CD4-positive, alpha-beta T cell (primary cell): ENCODE results near the gene BIRC6. TPM values are rescaled to one million over a fixed set of nuclear protein-coding genes. Genes with fewer than 3 reads are reported as not detected.

Experiments used
- ATAC-seq: fragments of 200-7000 bp; cut with Tn5 transposase; one replicate; pipeline ENCODE4 v1.10.0; 2022; ENCODE audit warnings: mild to moderate bottlenecking; ENCODE audit not compliant: poor library complexity
- CTCF ChIA-PET: fragments of 350-600 bp; sonication (Branson Sonifier 250); formaldehyde crosslinking; loops from one replicate; lab custom pipeline; 2021; ENCODE audit warnings: antibody characterized with exemption, inconsistent platforms; lab: Charles Lee
- POLR2A ChIA-PET: fragments of 350-600 bp; sonication (Branson Sonifier 250); formaldehyde crosslinking; loops from one replicate; lab custom pipeline; 2021; ENCODE audit warnings: antibody characterized with exemption, inconsistent platforms; lab: Charles Lee
- DNase-seq, 14 experiments: peaks; one replicate each; pipeline ENCODE4 v3.0.0-alpha.2; 2013 to 2020; ENCODE audit warnings: mixed read lengths in 2 of 14
- H3K27ac ChIP-seq, 2 donors: one replicate each; pipeline versions ENCODE4 v1.5.1 to v1.7.0; 2013; ENCODE audit warnings: low read length in 2 of 2, low read depth in 1 of 2, mild to moderate bottlenecking in 1 of 2
- H3K27me3 ChIP-seq, 2 experiments: 1 replicate in 1 of 2; 2 replicates in 1 of 2; pipeline versions ENCODE4 v1.6.1 to v1.7.0; 2013; ENCODE audit warnings: low read length in 2 of 2, control low read depth in 1 of 2, mild to moderate bottlenecking in 1 of 2, moderate library complexity in 1 of 2; ENCODE audit not compliant: insufficient read depth in 2 of 2, control insufficient read depth in 1 of 2
- H3K36me3 ChIP-seq: one replicate; pipeline ENCODE4 v1.6.1; 2013; ENCODE audit warnings: low read length, control low read depth; ENCODE audit not compliant: insufficient read depth
- H3K4me1 ChIP-seq: one replicate; pipeline ENCODE4 v1.6.1; 2013; ENCODE audit warnings: low read length, control low read depth; ENCODE audit not compliant: insufficient read depth
- H3K4me3 ChIP-seq: one replicate; pipeline ENCODE4 v1.5.1; 2013; ENCODE audit warnings: mild to moderate bottlenecking, low read length, moderate library complexity
- H3K9me3 ChIP-seq, 2 experiments: 1 replicate in 1 of 2; 2 replicates in 1 of 2; pipeline versions ENCODE4 v1.6.1 to v1.7.0; 2013; ENCODE audit warnings: low read length in 2 of 2, mild to moderate bottlenecking in 2 of 2, control low read depth in 1 of 2, moderate library complexity in 1 of 2; ENCODE audit not compliant: control insufficient read depth in 1 of 2, insufficient read depth in 1 of 2
- H3K27ac Mint-ChIP-seq: one replicate; pipeline ENCODE4 v1.8.0; 2020; ENCODE audit warnings: mixed read lengths
- H3K27me3 Mint-ChIP-seq: one replicate; pipeline ENCODE4 v1.8.0; 2021; ENCODE audit warnings: mixed read lengths
- H3K36me3 Mint-ChIP-seq: one replicate; pipeline ENCODE4 v1.8.0; 2021; ENCODE audit warnings: low read depth, mixed read lengths
- H3K4me1 Mint-ChIP-seq: one replicate; pipeline ENCODE4 v1.8.0; 2021; ENCODE audit warnings: low read depth, mixed read lengths
- H3K4me3 Mint-ChIP-seq: one replicate; pipeline ENCODE4 v1.8.0; 2020; ENCODE audit warnings: mild to moderate bottlenecking, mixed read lengths
- H3K9me3 Mint-ChIP-seq: one replicate; pipeline ENCODE4 v1.8.0; 2020; ENCODE audit warnings: mixed read lengths
- intact Hi-C, 2 experiments: fragments of 100-400 bp; cut with DNase I in 1 of 2; cut with micrococcal nuclease in 1 of 2; formaldehyde crosslinking; loops; one replicate each; pipeline versions ENCODE4 v1.15.1 to v1.9.0; 2023 to 2025; cut with DNase I, micrococcal nuclease
- total RNA-seq, 174 experiments: library from RNA in 2 of 174; stranded (reverse) in 2 of 174; gene quantifications; one replicate each; pipeline ENCODE4 v1.2.3 and lab custom pipeline; 2021 to 2026
- TF ChIP-seq, protein P1 (sequence below): fragments of 200-600 bp; IDR thresholded peaks from one replicate; pipeline ENCODE4 v1.8.0; 2022; ENCODE audit warnings: antibody characterized with exemption, mild to moderate bottlenecking

Gene BIRC6
- total RNA-seq, 2 experiments from 2014 or later = 110 to 113 TPM

DNA sequence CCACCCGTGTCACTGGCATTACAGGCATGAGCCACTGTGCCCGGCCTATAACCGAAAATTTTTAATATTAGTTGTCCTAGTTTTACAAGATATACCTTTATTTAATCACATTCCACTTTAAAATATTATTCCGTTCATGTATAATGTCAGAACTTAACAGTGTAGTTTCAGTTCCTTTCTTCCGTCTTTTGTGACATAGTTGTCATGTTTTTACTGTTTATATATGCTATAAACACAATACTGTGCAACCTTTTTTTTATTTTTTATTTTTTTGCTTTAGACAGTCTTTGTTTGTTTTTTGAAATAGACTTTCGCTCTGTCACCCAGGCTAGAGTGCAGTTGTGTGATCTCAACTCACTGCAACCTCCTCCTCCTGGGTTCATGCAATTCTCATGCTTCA, 141.5 kb downstream of the BIRC6 start:
- no peak overlapping the region for H3K27ac ChIP-seq
- ATAC-seq (no peak), DNase-seq (no peak)
- H3K36me3 ChIP-seq = peaks cover 60% of the 10 kb centered on the region
- H3K36me3 Mint-ChIP-seq = peaks cover 87% of the 10 kb centered on the region
- no peak overlapping the region for H3K4me3 ChIP-seq
- H3K4me3 Mint-ChIP-seq = no peak overlapping the region
- H3K9me3 ChIP-seq = no peaks in the 10 kb centered on the region
- no peaks in the 10 kb centered on the region for H3K27me3 Mint-ChIP-seq
- POLR2A ChIA-PET = no interaction called here
- H3K9me3 Mint-ChIP-seq = no peaks in the 10 kb centered on the region
- H3K4me1 Mint-ChIP-seq = no peaks in the 10 kb centered on the region
- no peaks in the 10 kb centered on the region for H3K4me1 ChIP-seq
- H3K27me3 ChIP-seq = no peaks in the 10 kb centered on the region
- H3K27ac Mint-ChIP-seq = no peak overlapping the region
- intact Hi-C loops = no loop called here
- TF ChIP-seq, protein P1, sequence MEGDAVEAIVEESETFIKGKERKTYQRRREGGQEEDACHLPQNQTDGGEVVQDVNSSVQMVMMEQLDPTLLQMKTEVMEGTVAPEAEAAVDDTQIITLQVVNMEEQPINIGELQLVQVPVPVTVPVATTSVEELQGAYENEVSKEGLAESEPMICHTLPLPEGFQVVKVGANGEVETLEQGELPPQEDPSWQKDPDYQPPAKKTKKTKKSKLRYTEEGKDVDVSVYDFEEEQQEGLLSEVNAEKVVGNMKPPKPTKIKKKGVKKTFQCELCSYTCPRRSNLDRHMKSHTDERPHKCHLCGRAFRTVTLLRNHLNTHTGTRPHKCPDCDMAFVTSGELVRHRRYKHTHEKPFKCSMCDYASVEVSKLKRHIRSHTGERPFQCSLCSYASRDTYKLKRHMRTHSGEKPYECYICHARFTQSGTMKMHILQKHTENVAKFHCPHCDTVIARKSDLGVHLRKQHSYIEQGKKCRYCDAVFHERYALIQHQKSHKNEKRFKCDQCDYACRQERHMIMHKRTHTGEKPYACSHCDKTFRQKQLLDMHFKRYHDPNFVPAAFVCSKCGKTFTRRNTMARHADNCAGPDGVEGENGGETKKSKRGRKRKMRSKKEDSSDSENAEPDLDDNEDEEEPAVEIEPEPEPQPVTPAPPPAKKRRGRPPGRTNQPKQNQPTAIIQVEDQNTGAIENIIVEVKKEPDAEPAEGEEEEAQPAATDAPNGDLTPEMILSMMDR = no peak
- CTCF ChIA-PET = no interaction called here

DNA sequence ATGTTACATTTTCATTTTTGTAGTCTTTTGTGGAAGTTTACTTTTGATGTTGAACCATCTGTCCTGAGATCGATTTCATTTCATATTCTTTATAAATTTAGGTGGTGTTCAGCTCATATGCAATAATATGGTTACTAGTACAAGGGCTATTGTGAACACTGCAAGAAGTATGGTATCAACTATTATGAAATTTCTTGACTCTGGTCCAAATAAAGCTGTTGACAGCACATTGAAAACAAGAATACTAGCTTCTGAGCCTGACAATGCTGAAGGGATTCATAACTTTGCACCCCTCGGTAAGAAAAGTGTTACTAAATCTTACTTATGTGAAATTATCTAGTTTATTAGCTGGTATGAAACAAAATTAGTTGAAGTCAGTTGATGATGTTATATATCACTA, 146.1 kb downstream of the BIRC6 start:
- no peak overlapping the region for H3K4me3 Mint-ChIP-seq
- H3K4me1 Mint-ChIP-seq = no peaks in the 10 kb centered on the region
- ChIA-PET POLR2A (interaction anchor here (0.7 kb wide), 1 partner anchor 40 kb away, joined by 4 read pairs; no protein-coding TSS in a partner anchor), CTCF (no interaction called here)
- ATAC-seq (no peak), DNase-seq (no peak)
- H3K9me3 Mint-ChIP-seq = no peaks in the 10 kb centered on the region
- peaks cover 87% of the 10 kb centered on the region for H3K36me3 Mint-ChIP-seq
- TF ChIP-seq, protein P1 = no peak
- no peaks in the 10 kb centered on the region for H3K4me1 ChIP-seq
- H3K9me3 ChIP-seq = no peaks in the 10 kb centered on the region
- intact Hi-C loops = no loop called here
- H3K27ac ChIP-seq = no peak overlapping the region
- H3K27me3 ChIP-seq = no peaks in the 10 kb centered on the region
- no peak overlapping the region for H3K27ac Mint-ChIP-seq
- no peaks in the 10 kb centered on the region for H3K27me3 Mint-ChIP-seq
- H3K4me3 ChIP-seq = no peak overlapping the region
- peaks cover 69% of the 10 kb centered on the region for H3K36me3 ChIP-seq

DNA sequence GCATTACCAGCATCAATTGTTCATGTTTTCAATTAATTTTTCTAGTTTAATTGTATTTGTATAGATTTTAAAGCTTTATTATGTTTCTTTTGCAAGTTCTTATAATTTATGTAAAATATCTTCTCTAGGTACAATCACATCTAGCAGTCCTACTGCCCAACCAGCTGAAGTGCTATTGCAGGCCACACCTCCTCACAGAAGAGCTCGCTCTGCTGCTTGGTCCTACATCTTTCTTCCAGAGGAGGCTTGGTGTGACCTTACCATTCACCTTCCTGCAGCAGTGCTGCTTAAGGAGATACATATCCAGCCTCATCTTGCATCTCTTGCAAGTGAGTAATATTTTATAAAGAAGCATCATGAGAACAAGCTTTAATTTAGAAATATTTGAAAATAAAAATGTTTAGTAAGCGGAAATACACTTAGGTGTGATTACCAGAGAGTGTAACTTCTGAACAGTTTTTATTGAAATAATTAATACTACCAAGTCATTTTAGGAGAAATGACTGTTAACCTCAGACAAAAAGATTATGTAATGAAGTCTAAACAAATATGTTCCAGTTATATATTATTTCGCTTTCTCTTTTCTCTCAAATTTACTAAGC, 148.2 kb downstream of the BIRC6 start:
- Mint-ChIP-seq H3K27me3 (no peaks in the 10 kb centered on the region), H3K4me3 (no peak overlapping the region), H3K27ac (no peak overlapping the region), H3K9me3 (no peaks in the 10 kb centered on the region), H3K4me1 (no peaks in the 10 kb centered on the region), H3K36me3 (peaks cover 87% of the 10 kb centered on the region)
- Histone ChIP-seq H3K36me3 (peaks cover 71% of the 10 kb centered on the region), H3K27ac (no peak overlapping the region), H3K27me3 (no peaks in the 10 kb centered on the region), H3K4me3 (no peak overlapping the region), H3K9me3 (no peaks in the 10 kb centered on the region), H3K4me1 (no peaks in the 10 kb centered on the region)
- no peak for ATAC-seq
- intact Hi-C loops = no loop called here
- no peak for DNase-seq
- TF ChIP-seq, protein P1 = no peak
- ChIA-PET CTCF (no interaction called here), POLR2A (no interaction called here)
